ENCODE data around the gene IGF1R. TPM values are rescaled to one million over a fixed set of nuclear protein-coding genes. Genes with fewer than 3 reads are reported as not detected.

IGF1R gene
- total and polyA plus RNA-seq, 2 of the 13 experiments (the other 11 are each of a cell fraction or from before 2014, with no cell fraction given), result 15.9 to 18.4 TPM

DNA sequence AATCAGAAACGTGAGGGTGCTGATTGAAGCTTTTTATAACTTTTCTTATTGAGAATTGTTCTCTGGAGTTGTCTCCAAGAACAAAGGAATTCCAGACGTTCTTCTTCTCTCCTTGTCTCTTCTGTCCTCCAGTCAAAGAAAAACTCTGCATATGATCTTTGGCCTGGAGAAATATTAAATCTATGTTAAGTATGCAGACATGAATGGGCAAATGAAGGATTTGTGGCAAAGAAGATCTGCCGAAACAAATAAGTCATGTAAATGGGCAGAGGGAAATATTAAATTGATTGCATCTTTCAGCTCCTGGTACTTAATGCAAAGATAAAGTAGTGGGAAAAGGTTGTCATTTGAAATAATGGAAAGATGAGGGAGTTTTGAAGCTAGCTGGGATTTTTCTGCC lies 74.9 kb downstream of the IGF1R start (continued):
- TF ChIP-seq, protein P1, sequence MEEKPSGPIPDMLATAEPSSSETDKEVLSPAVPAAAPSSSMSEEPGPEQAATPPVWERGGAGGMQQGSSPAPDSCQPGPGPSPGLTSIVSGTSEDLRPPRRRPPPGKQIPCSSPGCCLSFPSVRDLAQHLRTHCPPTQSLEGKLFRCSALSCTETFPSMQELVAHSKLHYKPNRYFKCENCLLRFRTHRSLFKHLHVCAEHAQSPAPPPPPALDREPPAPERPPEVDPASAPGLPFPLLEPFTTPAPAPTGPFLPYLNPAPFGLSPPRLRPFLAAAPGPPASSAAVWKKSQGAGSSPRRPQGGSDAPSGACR (CRISPR knock-in tag; IDR thresholded peaks at IDR 0.05), result no peak
- TF ChIP-seq ARID2 (CRISPR knock-in tag; IDR thresholded peaks at IDR 0.05; ENCODE audit: borderline replicate concordance) (no peak), CENPX (CRISPR knock-in tag; IDR thresholded peaks at IDR 0.05) (no peak), XBP1 (CRISPR knock-in tag; IDR thresholded peaks at IDR 0.05) (no peak), ZSCAN30 (CRISPR knock-in tag; IDR thresholded peaks at IDR 0.05) (no peak)
- TF ChIP-seq, protein P2, sequence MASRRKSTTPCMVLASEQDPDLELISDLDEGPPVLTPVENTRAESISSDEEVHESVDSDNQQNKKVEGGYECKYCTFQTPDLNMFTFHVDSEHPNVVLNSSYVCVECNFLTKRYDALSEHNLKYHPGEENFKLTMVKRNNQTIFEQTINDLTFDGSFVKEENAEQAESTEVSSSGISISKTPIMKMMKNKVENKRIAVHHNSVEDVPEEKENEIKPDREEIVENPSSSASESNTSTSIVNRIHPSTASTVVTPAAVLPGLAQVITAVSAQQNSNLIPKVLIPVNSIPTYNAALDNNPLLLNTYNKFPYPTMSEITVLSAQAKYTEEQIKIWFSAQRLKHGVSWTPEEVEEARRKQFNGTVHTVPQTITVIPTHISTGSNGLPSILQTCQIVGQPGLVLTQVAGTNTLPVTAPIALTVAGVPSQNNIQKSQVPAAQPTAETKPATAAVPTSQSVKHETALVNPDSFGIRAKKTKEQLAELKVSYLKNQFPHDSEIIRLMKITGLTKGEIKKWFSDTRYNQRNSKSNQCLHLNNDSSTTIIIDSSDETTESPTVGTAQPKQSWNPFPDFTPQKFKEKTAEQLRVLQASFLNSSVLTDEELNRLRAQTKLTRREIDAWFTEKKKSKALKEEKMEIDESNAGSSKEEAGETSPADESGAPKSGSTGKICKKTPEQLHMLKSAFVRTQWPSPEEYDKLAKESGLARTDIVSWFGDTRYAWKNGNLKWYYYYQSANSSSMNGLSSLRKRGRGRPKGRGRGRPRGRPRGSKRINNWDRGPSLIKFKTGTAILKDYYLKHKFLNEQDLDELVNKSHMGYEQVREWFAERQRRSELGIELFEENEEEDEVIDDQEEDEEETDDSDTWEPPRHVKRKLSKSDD (CRISPR knock-in tag; IDR thresholded peaks at IDR 0.05; ENCODE audit: low read depth), result no peak

DNA sequence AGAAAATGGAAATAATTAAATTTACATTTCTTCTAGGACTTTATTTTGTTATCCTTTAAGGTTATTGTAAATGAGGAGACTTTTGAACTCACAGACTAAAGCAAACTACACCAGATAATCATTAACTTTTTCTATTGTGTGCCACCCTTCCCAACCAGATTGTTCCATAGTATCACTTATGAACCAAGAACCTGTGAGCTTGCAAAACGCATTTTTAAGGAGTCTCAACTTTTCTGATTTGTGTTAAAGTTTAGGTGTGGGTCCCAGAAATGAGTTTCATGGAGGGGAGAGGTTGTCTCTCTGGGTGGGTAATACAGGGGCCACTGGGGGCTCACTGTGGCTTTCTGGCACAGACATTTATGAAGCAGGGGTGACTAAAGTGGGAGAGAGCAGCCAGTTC lies 75.7 kb downstream of the IGF1R start:
- peaks cover 96% of the 10 kb centered on the region for H3K79me2 ChIP-seq (ENCODE audit: insufficient read depth, low read length)
- CTCF ChIA-PET (ENCODE audit: low intra/inter-chr PET ratio, low total read pairs), result no interaction called here
- peaks cover 65% of the 10 kb centered on the region for H4K20me1 ChIP-seq (ENCODE audit: insufficient read depth, low read length)
- peak; percentile 52 for FAIRE-seq
- peaks cover 100% of the 10 kb centered on the region for H3K4me1 ChIP-seq (ENCODE audit: insufficient read depth, low read length)
- H3K4me2 ChIP-seq (ENCODE audit: low read depth, low read length), result peak overlapping the region; percentile 78
- intact Hi-C loops (cut with micrococcal nuclease; ENCODE audit: unreplicated experiment), result loop anchor here (1.0 to 5.0 kb wide), 2 partner anchors 51 to 53 kb away; no protein-coding TSS in a partner anchor
- peak overlapping the region; percentile 77 for H3K27ac ChIP-seq (ENCODE audit: extremely low read length, insufficient read depth, low read length)
- peak overlapping the region in 2 of 3 experiments; percentile 41 to 43; a peak in 5 of 6 replicates for H3K4me3 ChIP-seq (replicated peaks in 1 of 3; ENCODE audit: insufficient read depth in 1 of 3, low read depth in 2 of 3, low read length in 3 of 3)
- BruUV-seq (replicated peaks), result no TSS peak
- no peak overlapping the region for H2AFZ ChIP-seq (ENCODE audit: low read length)
- 0% methylated on average over 1 of the region's 1 CpG for WGBS (ENCODE audit: low lambda C conversion rate)
- in situ Hi-C loops (cut with HindIII; ENCODE audit: extremely low pct_ligation_motif_present, low pct_unique_long_range_greater_than_20kb), result no loop called here
- peak; percentile 66 for ATAC-seq
- peak; percentile 56 for DNase-seq (ENCODE audit: low spot score)
- no peaks in the 10 kb centered on the region; a peak in 3 of 5 replicates for H3K36me3 ChIP-seq (replicated peaks in 1 of 2; ENCODE audit: control insufficient read depth in 1 of 2, insufficient read depth in 2 of 2, low read length in 2 of 2)
- no peaks in the 10 kb centered on the region for H3K27me3 ChIP-seq (ENCODE audit: control insufficient read depth in 1 of 2, insufficient read depth in 2 of 2, low read length in 2 of 2)
- H3K9ac ChIP-seq (ENCODE audit: insufficient read depth, low read depth, low read length), result peak overlapping the region; percentile 51
- POLR2A ChIA-PET, result interaction anchor here (0.6 to 2.0 kb wide), 6 partner anchors 9 to 151 kb away, joined by 3 to 12 read pairs (median 4); no protein-coding TSS in a partner anchor
- H3K9me3 ChIP-seq (ENCODE audit: low read length), result no peaks in the 10 kb centered on the region
- TF ChIP-seq CBX5 (CRISPR knock-in tag; IDR thresholded peaks at IDR 0.05; ENCODE audit: borderline replicate concordance) (no peak), ZNF850 (CRISPR knock-in tag; conservative IDR thresholded peaks at IDR 0.05) (no peak), ZNF782 (CRISPR knock-in tag; IDR thresholded peaks at IDR 0.05; ENCODE audit: borderline replicate concordance) (no peak), ZNF253 (CRISPR knock-in tag; IDR thresholded peaks at IDR 0.05; ENCODE audit: borderline replicate concordance) (no peak)
- TF ChIP-seq, protein P3, sequence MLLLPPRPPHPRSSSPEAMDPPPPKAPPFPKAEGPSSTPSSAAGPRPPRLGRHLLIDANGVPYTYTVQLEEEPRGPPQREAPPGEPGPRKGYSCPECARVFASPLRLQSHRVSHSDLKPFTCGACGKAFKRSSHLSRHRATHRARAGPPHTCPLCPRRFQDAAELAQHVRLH (CRISPR knock-in tag; IDR thresholded peaks at IDR 0.05; ENCODE audit: borderline replicate concordance, low read depth), result no peak
- TF ChIP-seq, protein P4, sequence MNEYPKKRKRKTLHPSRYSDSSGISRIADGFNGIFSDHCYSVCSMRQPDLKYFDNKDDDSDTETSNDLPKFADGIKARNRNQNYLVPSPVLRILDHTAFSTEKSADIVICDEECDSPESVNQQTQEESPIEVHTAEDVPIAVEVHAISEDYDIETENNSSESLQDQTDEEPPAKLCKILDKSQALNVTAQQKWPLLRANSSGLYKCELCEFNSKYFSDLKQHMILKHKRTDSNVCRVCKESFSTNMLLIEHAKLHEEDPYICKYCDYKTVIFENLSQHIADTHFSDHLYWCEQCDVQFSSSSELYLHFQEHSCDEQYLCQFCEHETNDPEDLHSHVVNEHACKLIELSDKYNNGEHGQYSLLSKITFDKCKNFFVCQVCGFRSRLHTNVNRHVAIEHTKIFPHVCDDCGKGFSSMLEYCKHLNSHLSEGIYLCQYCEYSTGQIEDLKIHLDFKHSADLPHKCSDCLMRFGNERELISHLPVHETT (CRISPR knock-in tag; conservative IDR thresholded peaks at IDR 0.05), result no peak
- TF ChIP-seq, protein P5, sequence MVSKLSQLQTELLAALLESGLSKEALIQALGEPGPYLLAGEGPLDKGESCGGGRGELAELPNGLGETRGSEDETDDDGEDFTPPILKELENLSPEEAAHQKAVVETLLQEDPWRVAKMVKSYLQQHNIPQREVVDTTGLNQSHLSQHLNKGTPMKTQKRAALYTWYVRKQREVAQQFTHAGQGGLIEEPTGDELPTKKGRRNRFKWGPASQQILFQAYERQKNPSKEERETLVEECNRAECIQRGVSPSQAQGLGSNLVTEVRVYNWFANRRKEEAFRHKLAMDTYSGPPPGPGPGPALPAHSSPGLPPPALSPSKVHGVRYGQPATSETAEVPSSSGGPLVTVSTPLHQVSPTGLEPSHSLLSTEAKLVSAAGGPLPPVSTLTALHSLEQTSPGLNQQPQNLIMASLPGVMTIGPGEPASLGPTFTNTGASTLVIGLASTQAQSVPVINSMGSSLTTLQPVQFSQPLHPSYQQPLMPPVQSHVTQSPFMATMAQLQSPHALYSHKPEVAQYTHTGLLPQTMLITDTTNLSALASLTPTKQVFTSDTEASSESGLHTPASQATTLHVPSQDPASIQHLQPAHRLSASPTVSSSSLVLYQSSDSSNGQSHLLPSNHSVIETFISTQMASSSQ (IDR thresholded peaks at IDR 0.05; ENCODE audit: low read depth), result peak; percentile 78
- TF ChIP-seq, protein P5 (CRISPR knock-in tag; IDR thresholded peaks at IDR 0.05; ENCODE audit: borderline replicate concordance), result 0 out of 2 replicates have a peak, but pooled peaks have one; percentile 62
